ENCODE measurements around the gene BICC1.
"Not testable (repeated sequence)": the region's sequence is repeated elsewhere in the genome, so short reads cannot be mapped to it uniquely, and the experiment has no call there.

BICC1 gene

DNA sequence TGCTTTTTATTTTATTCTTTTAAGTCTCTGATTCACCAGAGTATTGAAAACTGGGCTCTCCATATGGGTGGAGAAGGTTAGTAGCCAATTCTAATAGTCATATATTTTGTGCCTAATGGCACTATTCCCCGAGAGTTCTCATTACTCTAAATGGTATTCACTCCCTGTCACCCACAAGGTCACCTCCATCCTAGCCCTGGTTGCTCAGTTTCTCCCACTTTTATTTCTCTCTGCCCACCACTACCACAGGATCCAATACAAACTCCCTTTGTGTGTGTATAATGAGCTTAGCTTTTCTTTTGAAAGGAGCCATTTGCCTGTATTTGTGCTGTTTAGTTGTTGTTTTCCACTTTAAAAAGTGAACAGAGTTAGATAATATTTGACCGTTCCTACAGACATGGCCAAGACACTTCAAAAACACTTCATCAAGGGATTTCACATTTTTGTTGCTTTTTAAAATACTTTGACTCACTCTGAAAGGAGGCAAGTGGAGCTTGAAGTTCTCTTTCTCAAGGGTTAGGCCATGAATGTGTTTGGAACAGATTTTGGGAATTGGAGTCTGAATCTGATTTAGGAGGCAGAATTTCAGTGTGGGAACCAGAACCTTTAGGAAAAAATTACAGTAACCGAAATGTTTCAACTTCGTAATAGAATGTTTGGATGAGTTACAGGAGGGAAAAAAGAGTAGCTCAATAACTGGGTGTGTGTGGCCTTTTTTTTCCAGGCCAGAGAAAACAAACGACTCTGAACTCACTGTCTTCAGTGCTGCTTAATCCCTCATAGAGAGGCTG is 321.3 kb downstream of the BICC1 start:
- DNase-seq = no peak

DNA sequence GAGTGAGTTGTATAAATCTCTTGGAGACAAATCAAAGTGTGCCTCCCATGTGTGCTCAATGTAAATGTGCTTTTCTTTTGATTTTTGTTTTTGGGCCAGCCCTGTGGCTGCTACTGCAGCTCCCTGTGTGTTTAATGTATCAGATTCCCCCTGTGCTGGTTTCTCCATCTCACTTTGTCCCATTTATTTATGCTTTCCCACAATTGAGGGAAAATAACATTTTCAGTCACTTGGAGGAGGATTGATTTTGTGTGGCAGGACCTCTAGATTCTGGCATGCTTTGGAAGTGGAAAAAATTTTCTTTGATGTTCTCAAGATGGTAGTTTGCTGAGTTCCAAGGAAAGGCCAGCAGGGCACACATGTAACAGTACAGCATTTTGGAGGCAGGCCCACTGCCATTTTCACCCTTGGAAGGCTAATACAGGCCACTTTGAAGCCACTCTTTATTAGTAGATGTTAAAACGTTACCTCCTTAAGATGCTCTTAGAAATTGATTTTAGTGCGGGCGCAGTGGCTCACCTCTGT is 323.6 kb downstream of the BICC1 start:
- DNase-seq = no peak

DNA sequence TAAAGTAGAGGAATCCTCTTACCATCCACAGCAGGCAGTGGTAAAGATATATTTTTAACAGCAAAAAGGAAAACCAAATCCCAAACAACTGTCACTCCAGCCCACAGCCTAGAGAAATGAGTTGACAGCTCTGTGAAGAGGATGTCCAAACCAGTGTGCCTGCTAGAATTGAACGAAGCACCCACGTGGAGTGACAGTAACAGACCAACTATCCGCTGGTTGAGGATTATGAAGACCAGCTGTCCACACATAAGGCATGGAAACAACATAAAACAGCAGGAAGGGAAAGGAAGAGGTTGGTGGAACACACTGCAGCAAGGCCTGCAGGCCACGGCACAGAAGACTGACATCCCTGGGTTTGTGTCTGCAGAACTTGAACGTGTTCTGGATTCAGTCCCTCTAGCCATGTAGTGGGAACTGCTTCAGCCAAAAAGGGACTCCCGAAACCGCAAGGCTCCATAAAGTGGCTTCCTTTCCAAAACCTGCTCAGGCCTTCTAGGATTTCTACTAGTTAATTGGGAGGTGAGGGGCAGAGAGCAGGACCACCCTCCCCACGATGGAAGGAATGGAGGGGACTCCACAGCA is 324.4 kb downstream of the BICC1 start:
- no peak for DNase-seq

DNA sequence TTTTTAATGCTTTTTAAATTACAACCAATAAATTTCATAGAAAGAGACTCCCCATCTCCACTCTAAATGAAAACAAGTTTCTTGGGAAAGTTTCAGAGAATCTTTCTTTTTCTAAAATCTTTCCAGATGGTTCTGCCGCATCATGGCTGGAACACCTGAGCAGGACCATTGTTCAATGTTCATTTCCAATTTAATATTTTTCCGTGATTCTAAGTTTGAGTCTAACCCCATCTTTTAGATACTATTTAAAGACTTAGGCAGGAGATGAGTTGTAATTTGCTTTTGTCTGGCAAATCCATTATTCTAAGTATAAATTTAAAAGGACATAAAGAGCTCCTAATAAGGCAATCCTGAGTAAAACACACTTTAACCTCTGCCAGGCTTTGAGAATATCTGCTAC is 325.2 kb downstream of the BICC1 start:
- DNase-seq = no peak

DNA sequence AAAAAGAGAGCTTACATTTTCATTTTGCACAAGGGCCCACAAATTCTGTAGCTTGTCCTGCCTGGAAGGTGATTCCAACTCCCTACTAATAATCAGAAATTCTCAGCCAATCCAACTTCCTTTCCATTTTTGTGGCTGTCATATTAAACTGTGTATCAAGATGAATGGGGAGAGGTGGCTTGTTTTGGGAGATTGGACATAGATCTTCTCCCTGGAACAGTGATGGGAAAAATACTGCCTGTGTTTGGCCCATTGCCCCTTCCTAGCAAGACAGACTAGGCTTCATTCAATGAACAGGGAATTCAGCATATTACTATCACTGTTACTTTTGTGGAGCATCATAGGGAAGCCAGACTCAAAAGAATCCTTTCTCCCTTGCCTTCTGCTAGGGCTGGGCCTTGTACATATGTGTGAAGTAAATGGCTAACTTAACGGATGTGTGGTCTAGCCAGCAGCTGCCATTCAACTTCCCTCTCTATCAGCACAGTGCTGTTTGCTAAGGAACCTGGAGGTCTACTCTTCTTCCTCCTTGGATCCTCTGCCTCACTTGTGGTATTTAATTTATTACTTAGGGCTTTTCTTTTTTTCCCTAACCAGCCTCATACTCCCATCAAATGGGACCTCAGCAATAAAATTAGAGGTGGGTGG is 326.0 kb downstream of the BICC1 start:
- no peak for DNase-seq

DNA sequence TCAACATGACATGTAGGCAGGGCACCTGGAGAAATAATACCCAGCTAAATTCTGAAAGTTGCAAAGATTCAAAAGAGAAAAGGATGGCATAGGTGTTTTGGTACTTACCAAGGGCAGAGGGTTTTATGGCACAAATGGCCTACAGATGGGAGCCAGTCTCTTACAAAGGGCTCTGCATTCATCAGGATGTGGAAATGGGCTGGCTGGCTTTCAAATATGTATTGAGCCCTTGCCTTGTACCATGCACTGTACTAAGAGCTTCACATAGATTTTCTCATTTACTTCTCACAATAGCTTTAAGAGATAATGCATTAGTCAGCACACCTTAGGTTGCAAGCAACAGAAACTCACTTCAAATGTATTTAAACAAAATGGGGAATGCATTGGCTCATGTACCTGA is 327.1 kb downstream of the BICC1 start:
- DNase-seq = no peak

DNA sequence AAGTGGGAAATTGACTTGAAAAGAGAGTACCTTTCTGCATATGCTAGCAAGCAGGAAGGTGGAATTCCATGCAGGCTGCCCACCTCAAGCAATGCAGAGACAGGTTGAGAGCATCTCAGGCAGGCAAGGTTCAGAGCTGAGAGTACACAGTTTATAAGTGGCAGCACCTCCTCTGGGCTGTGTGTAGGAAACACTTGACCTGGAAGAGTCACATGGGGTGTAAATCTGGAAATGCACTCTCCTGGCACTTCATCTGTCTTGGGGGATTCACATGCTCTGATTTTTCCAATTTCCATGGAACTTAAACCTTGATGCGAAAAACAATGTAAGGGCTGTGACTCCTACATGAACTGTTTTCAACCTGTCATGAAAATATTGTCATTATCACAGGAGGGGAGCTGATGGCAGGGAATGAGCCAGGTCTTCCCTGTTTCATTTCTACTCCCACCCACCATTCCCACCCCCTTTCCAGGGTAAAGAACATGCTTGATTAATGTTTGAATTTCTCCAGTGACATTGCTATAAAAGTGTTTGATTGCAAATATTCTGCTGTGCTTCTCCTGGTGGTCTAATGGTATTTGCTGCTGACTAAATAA is 328.3 kb downstream of the BICC1 start:
- DNase-seq = no peak

DNA sequence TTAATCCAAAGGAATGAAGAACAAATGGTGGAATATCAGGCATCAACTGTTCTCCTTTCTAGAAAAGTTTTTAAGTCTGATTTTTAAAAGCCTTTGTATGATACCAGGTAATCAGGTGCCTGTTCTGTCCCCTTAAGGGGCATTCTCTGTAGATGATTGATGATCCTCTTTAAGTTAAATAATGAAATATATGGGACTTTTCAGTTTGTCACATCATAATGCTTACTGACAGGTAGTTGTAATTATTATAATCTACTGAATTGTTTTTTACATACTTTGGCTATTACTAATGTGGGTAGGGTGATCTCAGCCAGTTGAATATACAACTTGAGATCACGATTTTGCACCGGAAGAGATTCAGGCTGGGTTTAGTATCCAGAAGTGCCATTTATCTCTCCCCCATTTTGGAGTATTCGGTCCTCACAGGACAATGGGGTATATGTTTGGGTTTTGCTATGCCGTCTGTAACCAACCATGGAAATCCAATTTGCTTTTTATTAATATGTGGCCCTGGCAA is 330.2 kb downstream of the BICC1 start:
- DNase-seq = no peak

DNA sequence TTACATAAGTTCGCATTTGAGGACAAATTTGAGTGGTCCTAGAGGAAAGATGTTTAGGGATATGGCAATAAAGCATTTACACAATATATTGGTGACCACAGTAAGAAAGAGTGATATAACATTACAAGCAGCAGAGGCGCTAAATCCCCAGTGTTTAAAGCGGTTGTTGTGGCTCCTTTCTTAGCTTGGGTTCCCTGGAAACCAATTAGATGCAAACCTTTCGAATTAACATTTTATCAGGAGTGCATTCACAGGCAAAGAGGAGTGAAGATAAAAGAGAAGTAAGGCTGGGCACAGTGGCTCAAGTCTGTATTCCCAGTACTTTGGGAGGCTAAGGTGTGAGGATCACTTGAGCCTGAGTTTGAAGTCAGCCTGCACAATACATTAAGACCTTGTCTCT is 331.1 kb downstream of the BICC1 start:
- no peak for DNase-seq

DNA sequence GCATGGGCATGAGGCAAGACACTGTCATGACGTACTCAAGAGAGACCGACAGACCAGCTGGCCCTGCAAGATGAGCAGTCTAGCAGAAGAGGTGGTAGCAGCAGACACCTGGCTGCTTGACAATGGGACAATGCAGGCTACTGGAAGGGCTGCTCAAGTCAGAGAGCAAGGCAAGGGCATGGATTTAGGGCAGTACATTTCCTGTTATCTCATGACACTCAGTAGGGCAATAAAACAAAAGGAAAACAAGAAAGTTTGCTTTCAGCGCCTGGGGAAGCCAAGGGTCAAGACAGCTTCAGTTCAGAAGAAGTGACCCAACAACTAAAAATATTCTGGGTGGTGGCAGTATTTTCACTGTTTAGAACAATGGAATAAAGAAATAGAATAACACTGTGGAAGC is 332.0 kb downstream of the BICC1 start:
- DNase-seq = no peak

DNA sequence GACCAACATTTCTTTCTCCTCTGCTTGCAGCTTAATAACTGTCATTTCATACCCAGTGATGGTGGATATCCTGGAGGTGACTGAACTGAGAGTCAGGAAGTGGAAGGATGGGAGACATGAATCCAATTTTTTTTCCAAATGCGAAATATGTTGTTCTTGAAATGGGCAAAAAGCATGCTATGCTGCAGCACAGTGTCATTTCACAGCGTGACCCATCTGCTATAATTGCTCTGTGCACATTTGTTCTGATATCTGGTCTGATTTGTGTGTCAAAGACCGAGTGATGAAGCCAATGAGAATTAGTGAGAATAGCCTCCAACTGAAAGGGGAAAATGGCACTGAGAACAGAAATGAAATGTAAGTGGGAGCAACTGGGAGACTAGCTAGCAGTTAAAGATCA is 334.2 kb downstream of the BICC1 start:
- no peak for DNase-seq

DNA sequence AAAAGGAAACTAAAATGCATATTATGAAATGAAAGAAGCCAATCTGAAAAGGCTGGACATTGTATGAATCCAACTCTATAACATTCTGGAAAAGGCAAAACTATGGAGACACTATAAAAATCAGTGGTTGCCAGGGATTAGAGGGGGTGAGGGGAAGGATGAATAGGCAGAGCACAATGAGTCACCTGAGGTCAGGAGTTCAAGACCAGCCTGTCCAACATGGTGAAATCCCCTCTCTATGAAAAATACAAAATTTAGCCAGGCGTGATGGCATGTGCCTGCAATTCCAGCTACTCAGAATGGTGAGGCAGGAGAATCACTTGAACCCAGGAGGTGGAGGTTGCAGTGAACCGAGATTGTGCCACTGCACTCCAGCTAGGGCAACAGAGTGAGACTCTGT is 338.9 kb downstream of the BICC1 start:
- no peak for DNase-seq

DNA sequence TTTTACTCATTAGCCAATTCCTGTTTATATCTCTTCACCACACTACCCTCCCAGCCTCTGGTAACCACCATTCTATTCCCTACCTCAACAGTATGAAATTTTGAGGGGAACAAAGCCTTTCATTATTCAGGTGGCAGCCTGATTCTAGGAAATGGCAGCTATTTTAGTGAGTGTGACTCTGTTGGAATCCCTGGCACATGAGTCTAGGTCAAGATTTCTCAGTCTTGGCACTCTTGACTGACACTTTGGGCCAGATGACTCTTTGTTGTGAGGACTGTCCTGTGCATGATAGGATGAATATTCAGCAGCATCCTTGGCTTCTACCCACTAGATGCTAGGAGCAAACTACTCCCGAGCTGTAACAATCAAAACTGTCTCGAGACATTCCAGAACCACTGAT is 341.0 kb downstream of the BICC1 start:
- no peak for DNase-seq

DNA sequence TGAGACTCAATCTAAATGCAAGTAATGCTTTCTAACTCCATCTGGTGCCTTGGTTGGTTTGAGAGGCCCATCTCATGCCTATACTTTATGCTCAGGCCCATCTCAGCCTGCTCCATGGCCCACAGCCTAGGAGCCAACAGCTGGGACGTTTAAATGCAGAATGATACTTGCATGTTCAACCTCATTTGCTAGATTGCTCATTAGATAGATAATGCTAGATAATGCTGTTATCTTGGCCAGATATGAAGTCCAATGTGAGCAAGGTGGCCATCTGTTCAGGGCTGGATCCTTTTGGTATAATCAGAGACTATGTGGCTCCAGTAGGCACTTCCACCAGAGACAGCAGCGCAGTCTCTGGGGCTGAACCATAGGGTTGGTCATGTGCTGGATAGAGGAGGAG is 342.1 kb downstream of the BICC1 start:
- DNase-seq = no peak

DNA sequence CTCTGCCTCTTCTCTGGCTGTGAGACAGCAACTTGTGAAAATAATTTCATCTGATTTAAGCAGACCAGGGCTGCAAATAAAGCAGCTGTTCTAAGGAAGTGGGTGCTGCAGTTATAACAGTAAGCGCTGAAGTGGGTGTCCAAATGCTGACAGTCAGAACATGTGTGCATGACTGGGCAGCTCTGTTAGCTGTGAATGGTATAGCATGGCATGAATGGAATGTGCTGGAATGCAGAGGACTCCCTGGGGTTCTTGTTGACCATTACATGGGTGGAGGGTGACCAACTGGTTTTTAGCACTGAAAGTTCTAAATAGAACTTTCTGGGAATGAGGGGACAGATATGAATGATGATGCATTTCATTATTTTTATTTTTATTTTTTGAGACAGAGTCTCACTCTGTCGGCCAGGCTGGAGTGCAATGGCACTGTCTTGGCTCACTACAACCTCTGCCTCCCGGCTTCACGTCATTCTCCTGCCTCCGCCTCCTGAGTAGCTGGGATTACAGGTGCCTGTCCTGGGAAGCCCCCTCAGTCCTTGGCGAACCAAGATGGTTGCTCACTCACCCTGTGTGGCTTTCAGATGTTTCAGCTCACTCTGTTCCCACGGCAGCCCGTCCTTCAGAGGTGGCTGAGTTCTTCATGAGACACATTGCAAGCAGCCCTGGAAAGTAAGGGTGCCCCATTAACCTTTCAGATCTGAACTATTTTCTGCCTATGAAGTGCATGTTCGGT is 344.0 kb downstream of the BICC1 start:
- DNase-seq = no peak

DNA sequence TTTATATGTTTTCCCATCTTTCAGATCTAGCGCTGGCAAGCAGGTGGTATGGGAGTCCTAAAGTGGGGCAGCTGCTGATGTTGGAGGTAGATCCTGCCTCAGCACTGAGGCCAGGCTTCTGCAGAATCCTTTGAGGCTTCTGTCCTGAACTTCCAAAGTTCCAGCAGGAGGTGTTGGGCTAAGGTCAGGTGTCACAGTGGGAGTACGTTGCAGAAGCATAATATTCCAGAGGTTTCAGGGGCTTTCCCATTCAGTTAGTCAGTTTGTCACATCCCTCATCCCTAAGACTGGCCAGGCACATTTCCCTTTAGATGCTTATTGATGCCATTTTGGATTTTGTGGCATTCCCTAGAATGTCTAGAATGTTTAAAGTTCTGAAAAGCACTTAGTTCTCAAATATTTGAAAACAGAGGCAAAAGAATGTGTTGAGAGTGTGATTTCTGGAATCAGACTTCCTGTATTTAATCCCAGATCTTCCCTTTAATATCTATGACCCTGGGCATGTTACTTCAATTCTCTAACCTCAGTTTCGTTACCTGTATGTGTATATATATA is 344.7 kb downstream of the BICC1 start:
- no peak for DNase-seq

DNA sequence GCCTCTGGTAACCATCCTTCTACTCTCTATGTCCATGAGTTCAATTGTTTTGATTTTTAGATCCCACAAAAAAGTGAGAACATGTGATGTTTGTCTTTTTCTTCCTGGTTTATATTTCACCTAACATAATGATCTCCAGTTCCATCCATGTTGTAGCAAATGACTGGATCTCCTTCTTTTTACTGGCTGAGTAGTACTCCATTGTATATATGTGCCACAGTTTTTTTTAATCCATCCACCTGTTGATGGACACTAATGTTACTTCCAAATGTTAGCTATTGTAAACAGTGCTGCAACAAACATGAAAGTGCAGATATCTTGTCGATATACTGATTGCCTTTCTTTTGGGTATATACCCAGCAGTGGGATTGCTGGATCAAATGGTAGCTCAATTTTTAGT is 345.5 kb downstream of the BICC1 start:
- not testable (repeated sequence) for DNase-seq

DNA sequence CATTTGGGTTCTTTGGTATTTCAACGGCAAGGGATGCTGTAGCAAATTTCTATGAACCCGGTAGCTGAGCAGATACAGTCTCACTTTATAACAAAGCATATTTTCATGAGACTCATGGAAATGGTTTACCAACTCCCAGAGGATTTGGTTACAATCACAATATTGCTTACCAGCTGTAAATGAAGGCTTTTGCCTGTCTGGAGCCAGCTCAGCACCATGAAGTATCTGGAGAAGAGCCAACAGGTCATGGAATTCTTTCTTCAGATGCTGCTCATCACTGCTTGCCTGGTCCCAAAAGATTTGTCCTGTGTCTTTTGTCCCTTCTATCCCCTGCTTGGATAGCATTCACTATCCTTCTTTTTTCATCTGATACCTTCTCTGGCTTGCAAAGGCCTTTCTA is 346.9 kb downstream of the BICC1 start:
- no peak for DNase-seq

DNA sequence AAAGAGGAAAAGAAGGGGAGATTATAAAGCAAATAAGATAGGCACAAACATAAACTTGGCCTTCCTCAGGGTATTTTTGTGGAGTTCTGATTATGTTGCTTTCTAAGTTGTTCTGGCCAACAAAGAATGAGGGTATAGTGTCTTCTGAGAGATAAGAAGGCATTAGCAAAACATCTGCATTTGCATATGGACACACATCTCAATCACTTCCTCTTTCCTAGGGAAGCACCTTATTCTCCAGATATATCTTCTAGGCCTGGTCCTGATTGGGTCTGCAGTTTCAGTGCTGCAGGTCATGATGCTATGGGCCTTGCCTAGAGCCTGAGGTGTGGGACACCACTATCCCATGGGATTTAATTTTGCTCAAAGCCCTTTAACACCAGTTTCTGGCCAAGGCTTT is 355.0 kb downstream of the BICC1 start:
- no peak for DNase-seq

DNA sequence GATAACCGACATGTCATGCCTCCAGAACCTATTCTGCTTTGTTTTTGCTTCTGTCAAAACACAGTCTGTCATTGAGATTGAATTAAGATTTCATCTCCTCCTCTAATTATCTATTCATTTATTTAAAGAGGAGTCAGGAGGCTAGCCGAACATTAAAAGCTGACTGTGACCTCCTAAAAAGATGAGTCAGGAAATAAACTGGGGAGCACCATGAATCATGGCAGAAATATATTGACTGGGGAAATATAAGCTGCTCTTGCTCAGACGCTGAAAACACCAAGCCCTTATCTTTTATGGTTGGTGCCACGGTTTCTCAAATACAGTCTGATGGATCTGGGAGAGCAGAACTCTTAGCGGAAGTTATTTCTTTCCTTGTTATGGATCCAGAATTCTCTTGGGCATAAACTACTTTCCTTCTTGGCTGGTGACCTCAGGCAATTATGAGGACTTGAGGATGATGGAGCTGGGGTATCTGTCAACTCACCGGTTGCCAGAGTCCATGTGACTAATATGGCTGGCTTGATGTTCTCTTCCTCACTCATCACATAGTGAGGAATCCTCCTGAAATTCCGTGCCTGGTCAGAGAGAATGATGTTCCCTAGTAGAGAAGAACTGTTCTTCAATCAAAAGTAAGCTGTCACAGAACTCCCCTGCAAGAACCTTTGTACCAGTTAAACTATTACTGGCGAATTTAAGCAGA is 356.2 kb downstream of the BICC1 start:
- DNase-seq = no peak

DNA sequence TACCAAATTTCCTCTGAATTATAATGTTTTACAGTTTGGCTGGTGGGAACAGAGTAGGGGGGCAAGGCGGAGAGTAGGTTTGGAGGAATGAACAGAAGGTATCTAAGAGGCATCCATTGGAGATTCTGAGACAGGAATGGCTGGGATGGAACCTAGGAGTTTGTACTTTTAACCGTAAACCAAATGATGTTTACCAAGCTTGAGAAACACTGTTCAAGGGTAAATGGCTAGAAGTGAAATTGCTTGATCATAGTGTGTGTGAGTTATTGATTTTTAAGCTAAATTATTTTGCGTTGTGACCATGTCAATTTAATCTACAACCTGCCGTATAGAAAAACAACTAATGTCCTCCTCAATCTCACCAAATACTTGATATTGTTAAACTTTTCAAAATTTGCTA is 357.4 kb downstream of the BICC1 start:
- DNase-seq = no peak

DNA sequence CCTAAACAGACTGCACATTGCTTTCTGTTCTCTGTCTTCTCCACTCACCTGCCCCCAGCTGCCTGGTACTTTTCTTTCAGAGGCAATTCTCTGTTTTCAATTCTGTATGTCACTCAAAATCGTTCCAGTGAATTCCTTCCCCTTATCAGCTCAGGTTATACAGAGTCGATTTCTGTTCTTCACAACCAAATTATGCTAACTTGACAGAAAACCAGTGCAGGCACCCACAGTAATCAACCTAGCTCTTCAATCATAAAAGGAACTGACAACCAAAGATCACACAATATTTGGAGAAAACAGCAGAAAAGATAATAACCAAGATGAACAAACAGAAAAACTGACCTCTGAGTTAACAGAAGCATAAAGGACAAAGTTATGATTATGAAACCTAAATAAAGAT is 360.5 kb downstream of the BICC1 start:
- no peak for DNase-seq
